HepG2 (cell line): ENCODE data around the gene GPR155. TPM values are rescaled to one million over a fixed set of nuclear protein-coding genes. Genes with fewer than 3 reads are reported as not detected.
A peak's percentile ranks its signal among the peaks of the same experiment; 100 is the strongest.

ENCODE experiments used
- ATAC-seq: fragments of 200-7000 bp; cut with Tn5 transposase; 3 replicates; pipeline ENCODE4 v1.9.1; 2020; ENCODE audit warnings: mild to moderate bottlenecking, moderate library complexity
- BruUV-seq: library from RNA; stranded (reverse); fragments of 400-500 nt; replicated peaks from 2 replicates; lab custom pipeline; 2021; lab: Mats Ljungman, UMichigan
- CTCF ChIA-PET: fragments of 300-600 bp; formaldehyde crosslinking; extraction: SDS; loops from one replicate; lab custom pipeline; 2021; ENCODE audit warnings: low total read pairs, inconsistent platforms, low intra/inter-chr PET ratio; lab: Yijun Ruan, JAX
- POLR2A ChIA-PET: fragments of 350-600 bp; sonication (Branson Sonifier 250); formaldehyde crosslinking; loops from one replicate; lab custom pipeline; 2020; ENCODE audit warnings: antibody characterized with exemption, inconsistent platforms; lab: Yijun Ruan, JAX
- DNase-seq: peaks from one replicate; pipeline ENCODE4 v3.0.0-alpha.2; 2015; ENCODE audit warnings: low spot score
- FAIRE-seq: peaks from 3 replicates; lab custom pipeline; 2011; peaks lifted over from hg19 to GRCh38; lab: Jason Lieb, UNC
- H2AFZ ChIP-seq: one replicate; pipeline ENCODE4 v1.6.1; 2011; ENCODE audit warnings: low read length, inconsistent platforms
- H3K27ac ChIP-seq: fragments of 300-600 bp; 3 replicates; pipeline ENCODE4 v1.8.0; 2011; ENCODE audit warnings: mixed run types, mild to moderate bottlenecking, mixed read lengths, low read length, inconsistent platforms; ENCODE audit not compliant: insufficient read depth; ENCODE audit errors: extremely low read length
- H3K27me3 ChIP-seq, 2 experiments: fragments of 200-600 bp in 1 of 2; 2 replicates in 1 of 2; 3 replicates in 1 of 2; pipeline versions ENCODE4 v1.6.0 to v1.8.0; 2011; ENCODE audit warnings: low read length in 2 of 2, mild to moderate bottlenecking in 2 of 2, moderate library complexity in 2 of 2, inconsistent platforms in 1 of 2; ENCODE audit not compliant: insufficient read depth in 2 of 2, control insufficient read depth in 1 of 2
- H3K36me3 ChIP-seq, 2 experiments: fragments of 200-600 bp in 1 of 2; replicated peaks in 1 of 2; 2 replicates in 1 of 2; 3 replicates in 1 of 2; pipeline versions ENCODE4 v1.5.1 to v1.8.0; 2011; ENCODE audit warnings: low read length in 2 of 2, inconsistent platforms in 1 of 2; ENCODE audit not compliant: insufficient read depth in 2 of 2, control insufficient read depth in 1 of 2
- H3K4me1 ChIP-seq: 2 replicates; pipeline ENCODE4 v1.5.1; 2012; ENCODE audit warnings: low read length, inconsistent platforms; ENCODE audit not compliant: insufficient read depth
- H3K4me2 ChIP-seq: 2 replicates; pipeline ENCODE4 v1.6.0; 2011; ENCODE audit warnings: low read depth, low read length, inconsistent platforms
- H3K4me3 ChIP-seq, 3 experiments: fragments of 200-600 bp in 1 of 3; sonication (generic), shearing (Covaris generic) in 1 of 3; replicated peaks in 1 of 3; 2 replicates each; pipeline ENCODE4 v1.5.1; 2011 to 2016; ENCODE audit warnings: low read length in 3 of 3, inconsistent platforms in 2 of 3, low read depth in 2 of 3, mild to moderate bottlenecking in 2 of 3, control low read depth in 1 of 3, mixed read lengths in 1 of 3; ENCODE audit not compliant: insufficient read depth in 1 of 3
- H3K79me2 ChIP-seq: one replicate; pipeline ENCODE4 v1.6.1; 2011; ENCODE audit warnings: low read length, inconsistent platforms; ENCODE audit not compliant: insufficient read depth
- H3K9ac ChIP-seq: 2 replicates; pipeline ENCODE4 v1.6.0; 2011; ENCODE audit warnings: mild to moderate bottlenecking, low read depth, low read length, inconsistent platforms; ENCODE audit not compliant: insufficient read depth
- H3K9me3 ChIP-seq: 2 replicates; pipeline ENCODE4 v1.5.1; 2012; ENCODE audit warnings: mild to moderate bottlenecking, low read length
- H4K20me1 ChIP-seq: 2 replicates; pipeline ENCODE4 v1.6.0; 2011; ENCODE audit warnings: inconsistent platforms, mild to moderate bottlenecking, low read length, moderate library complexity; ENCODE audit not compliant: insufficient read depth
- CTCF ChIP-seq: sonication (generic); formaldehyde crosslinking; IDR thresholded peaks from 2 replicates; pipeline ENCODE4 v1.5.0; 2020; ENCODE audit warnings: mild to moderate bottlenecking, missing genetic modification reagents, moderate library complexity
- MNT ChIP-seq: fragments of 450-650 bp; IDR thresholded peaks from 2 replicates; pipeline ENCODE4 v1.6.1; 2016
- NFIB ChIP-seq: sonication (generic); formaldehyde crosslinking; IDR thresholded peaks from 2 replicates; pipeline ENCODE4 v1.9.0; 2021; ENCODE audit warnings: missing genetic modification reagents, mild to moderate bottlenecking, borderline replicate concordance
- STAG1 ChIP-seq: sonication (generic); formaldehyde crosslinking; IDR thresholded peaks from 2 replicates; pipeline ENCODE4 v1.4.0; 2020; ENCODE audit warnings: missing genetic modification reagents
- ZNF761 ChIP-seq: sonication (generic); formaldehyde crosslinking; conservative IDR thresholded peaks from 2 replicates; pipeline ENCODE4 v1.4.0; 2020; ENCODE audit warnings: mild to moderate bottlenecking, missing genetic modification reagents
- WGBS: methylation state at CpG from one replicate; pipeline ENCODE4 v1.1.6; 2017; ENCODE audit warnings: low lambda C conversion rate; 5-methylcytosine and 5-hydroxymethylcytosine counted together
- in situ Hi-C: cut with HindIII; loops from 2 replicates; pipeline ENCODE4 v1.10.0; 2017; ENCODE audit warnings: low pct_unique_long_range_greater_than_20kb; ENCODE audit not compliant: extremely low pct_ligation_motif_present
- intact Hi-C: fragments of 100-400 bp; cut with micrococcal nuclease; formaldehyde crosslinking; loops from one replicate; pipeline ENCODE4 v1.10.0; 2022; ENCODE audit not compliant: unreplicated experiment
- polyA plus RNA-seq, 8 experiments: library from polyadenylated mRNA; depleted of rRNA in 3 of 8; stranded (reverse) in 7 of 8; unstranded in 1 of 8; fragments of >200 nt; fragmentation: Illumina TruSeq in 4 of 8; extraction: Trizol in 4 of 8; gene quantifications; 2 replicates each; pipeline versions ENCODE4 v1.2.1 to v1.2.3, GENCODE V29; 2011 to 2016; ENCODE audit warnings: low read depth in 4 of 8, missing spikeins in 1 of 8, mixed read lengths in 1 of 8; ENCODE audit not compliant: insufficient read depth in 1 of 8
- total RNA-seq, 5 experiments: library from RNA; depleted of rRNA; stranded (reverse); fragments of >200 nt; fragmentation: Illumina TruSeq; extraction: Trizol; gene quantifications; 2 replicates each; pipeline ENCODE4 v1.2.3, GENCODE V29; 2016; ENCODE audit warnings: low read depth in 1 of 5

GPR155 gene
- total and polyA plus RNA-seq, 2 of the 13 experiments (the other 11 are each of a cell fraction or from before 2014, with no cell fraction given), result 0.15 to 0.49 TPM

- TF ChIP-seq MNT, result no peak
Observed at GRCh38 chr2:174524527-174524926, 37.7 kb upstream of the GPR155 start (continued).

- Histone ChIP-seq H3K27me3 (peaks cover 0 to 33% of the 10 kb centered on the region in 2 experiments; a peak in 2 of 5 replicates), H3K4me2 (no peak overlapping the region), H2AFZ (no peak overlapping the region), H3K4me1 (no peaks in the 10 kb centered on the region), H4K20me1 (no peaks in the 10 kb centered on the region), H3K4me3 (no peak overlapping the region), H3K36me3 (no peaks in the 10 kb centered on the region), H3K9me3 (no peaks in the 10 kb centered on the region), H3K27ac (no peak overlapping the region), H3K79me2 (no peaks in the 10 kb centered on the region), H3K9ac (no peak overlapping the region)
- peak; percentile 27; the same call in 1 of the 2 replicates for TF ChIP-seq CTCF (CRISPR knock-in tag)
- TF ChIP-seq STAG1 (CRISPR knock-in tag), result peak; percentile 27; the same call in 1 of the 2 replicates
- TF ChIP-seq NFIB (CRISPR knock-in tag), result no peak
- no peak for TF ChIP-seq ZNF761 (CRISPR knock-in tag)
- BruUV-seq, result no TSS peak
- in situ Hi-C loops, result no loop called here
- POLR2A ChIA-PET, result no interaction called here
- DNase-seq (no peak), FAIRE-seq (no peak), ATAC-seq (no peak)
- CTCF ChIA-PET, result interaction anchor here (2.0 kb wide), 1 partner anchor 60 kb away, joined by 15 read pairs; no protein-coding TSS in a partner anchor
- intact Hi-C loops, result loop anchor here (1.0 kb wide), 1 partner anchor 60 kb away; no protein-coding TSS in a partner anchor
- 8% methylated on average over 3 of the region's 3 CpGs for WGBS
Observed at GRCh38 chr2:174522553-174522952, 35.7 kb upstream of the GPR155 start.
